ENCODE data around the gene ORAI1.
"Not testable (repeated sequence)": the region's sequence is repeated elsewhere in the genome, so short reads cannot be mapped to it uniquely, and the experiment has no call there.

The ORAI1 gene
- total RNA-seq, result 56.4 to 61.3 reads per million in 2 donors

DNA sequence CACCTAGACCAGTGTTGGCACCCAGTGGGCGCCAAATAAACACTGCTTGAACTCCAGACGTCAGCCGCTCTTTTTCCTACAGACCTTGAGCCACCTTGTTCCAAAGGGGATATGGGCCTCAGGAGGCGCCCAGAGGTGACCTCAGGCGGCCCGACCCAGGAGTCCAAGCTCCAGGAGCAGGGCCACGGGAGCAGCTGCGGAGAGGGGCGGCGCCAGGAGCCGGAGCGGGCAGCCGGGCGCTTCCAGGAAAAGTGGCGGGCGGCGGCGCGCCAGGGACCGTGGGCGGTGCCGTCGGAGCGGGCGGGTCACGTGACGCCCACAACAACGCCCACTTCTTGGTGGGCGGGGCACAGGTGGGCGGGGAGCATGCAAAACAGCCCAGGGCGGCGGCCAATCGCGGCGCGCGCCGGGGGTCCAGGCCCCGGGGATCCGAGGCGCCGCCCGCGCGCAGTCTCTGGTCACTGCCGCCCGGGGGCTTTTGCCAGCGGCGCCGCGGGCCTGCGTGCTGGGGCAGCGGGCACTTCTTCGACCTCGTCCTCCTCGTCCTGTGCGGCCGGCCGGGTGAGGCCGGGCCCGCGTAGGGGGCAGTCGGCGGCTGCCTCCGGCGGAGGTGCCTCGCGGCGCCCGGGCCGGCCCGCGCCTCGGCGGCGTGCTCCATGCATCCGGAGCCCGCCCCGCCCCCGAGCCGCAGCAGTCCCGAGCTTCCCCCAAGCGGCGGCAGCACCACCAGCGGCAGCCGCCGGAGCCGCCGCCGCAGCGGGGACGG, at the start of gene ORAI1:
ORAI1 (plus strand) TSS at position 444 of the 766 bp plus-strand sequence.
- DNase-seq, result peak; percentile 95

- DNase-seq, result no peak
Observed at GRCh38 chr12:121576851-121577391, 49.4 kb upstream of the ORAI1 start.

- no peak for DNase-seq
Observed at GRCh38 chr12:121577443-121578180, 48.7 kb upstream of the ORAI1 start.

DNA sequence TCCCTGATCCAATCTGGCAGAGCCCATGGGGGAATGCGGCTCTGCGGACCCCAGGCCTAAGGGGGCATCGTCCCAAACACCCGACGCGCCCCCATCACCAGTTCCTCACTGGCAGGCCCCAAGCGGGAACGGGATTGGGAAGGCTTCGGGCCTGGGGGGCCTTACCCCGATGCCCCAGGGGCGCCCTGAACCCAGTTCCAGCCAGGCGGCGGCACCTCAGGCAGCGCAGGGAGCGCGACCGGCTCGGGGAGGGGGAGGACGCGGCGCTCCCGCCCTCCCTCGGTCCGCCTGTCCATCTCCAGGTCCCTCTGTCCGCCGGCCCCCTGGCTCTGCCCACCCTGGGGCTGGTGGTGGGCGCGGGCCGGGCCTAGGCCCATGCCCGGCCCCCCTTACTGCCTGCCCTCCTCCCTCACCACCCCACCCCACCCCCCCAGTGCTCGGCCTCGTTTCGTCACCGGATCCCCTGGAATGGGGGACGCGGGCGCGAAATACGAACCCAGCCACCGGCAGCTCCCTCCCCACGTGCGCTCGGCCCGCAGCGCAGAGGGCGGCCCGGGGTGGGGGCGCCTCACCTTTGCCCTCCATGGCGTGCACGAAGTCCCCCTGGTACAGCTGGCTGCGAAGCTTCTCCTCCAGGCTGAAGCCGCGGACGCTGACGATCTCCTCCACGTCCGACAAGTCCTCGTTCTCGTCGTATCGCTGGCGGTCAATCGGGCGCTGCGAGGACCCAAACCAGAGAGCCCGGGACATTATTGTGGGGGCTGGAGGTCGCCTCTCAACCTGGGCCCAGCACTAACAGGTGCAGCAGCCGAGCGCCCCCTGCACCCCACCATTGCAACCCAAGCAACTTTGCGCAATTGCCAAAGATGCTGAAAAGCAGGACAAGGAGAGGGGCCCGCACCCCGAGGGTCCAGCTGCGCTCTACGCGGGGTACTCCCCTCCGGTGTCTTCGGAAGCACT, 47.8 kb upstream of the ORAI1 start:
- no peak for DNase-seq

- peak; percentile 32 for DNase-seq
Observed at GRCh38 chr12:121579190-121579791, 47.0 kb upstream of the ORAI1 start.

DNA sequence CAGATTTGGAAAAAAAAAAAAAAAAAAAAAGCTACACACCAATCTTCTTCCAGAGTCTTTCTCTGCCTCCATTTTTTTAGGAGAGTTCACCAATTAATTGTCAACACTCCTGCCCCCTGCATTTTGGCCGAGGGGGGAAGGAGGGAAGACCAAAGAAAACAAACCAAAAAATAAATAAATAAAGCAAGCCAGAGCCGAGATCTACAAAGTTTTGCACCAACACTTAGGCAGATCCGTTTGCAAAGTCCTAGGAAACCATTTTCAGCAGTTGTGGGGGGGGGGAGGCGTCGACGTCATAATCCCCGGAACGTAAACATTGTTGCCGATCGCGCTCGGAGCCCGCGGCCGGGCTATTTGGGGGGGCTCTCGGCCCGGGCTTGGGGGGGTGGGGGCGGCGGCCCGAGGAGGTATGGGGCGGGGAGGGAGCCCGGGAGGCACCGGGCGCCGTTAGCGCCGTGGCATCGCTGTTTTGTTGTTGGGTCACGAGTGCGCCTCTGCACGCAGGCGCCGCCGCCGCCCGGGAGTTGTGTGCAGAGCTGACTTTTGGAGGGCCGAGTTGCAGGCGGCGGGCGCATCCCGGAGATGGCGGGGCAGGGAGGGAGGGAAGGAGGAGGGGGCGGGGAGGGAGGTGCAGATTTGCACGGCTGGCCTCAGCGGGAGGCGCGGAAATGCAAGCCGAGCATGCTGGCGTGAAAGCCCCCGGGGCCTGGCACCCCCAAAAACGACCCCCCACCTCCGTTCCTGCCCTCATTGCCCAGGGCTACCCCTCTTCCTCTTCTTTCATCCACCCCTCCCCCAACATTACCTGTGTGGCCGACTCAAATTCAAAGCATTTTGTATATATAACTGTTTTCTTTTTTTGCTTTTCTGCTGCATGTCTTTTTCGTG, 46.1 kb upstream of the ORAI1 start:
- DNase-seq, result peak; percentile 71

DNA sequence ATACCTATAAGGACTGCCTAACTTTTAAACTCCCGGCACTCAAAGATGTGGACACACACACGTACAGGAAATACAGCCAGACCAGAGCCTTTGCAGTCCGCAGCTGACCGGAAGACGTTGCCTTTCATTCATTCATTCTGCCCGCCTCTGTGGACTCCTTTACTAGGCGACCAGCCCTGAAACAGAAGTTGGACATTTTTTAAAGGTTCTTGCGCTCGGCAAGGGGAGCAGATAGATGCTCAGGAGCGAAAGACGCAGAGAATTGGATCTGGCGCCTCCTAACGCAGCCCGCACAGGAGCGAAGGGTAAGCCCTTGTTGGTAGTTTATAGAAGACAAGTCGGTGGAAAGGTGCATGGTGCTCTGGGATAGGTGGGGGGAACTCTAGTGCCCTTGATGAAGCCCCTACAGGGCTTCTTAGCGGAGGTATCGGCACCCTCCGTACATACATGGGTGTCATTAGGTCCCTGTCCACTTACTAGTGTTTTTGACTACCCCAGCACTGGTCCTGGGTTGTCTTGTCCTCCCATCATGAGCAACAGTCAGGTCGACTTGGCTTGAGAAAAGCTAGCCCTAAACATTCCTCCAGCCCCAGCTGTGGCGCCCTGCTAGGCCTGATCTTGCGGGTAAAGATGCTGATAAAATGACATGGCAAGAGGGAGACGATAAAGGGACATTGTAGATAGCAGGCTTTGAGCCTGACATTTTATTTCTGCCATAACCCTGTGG, 45.2 kb upstream of the ORAI1 start, which contains the start of gene KDM2B:
KDM2B (minus strand) TSS at position 65 of the 727 bp plus-strand sequence. CDS start 112 bp downstream, outside the sequence.
- DNase-seq, result no peak

GRCh38 chr12:121581686-121582429, 44.5 kb upstream of the ORAI1 start:
- DNase-seq, result no peak

DNA sequence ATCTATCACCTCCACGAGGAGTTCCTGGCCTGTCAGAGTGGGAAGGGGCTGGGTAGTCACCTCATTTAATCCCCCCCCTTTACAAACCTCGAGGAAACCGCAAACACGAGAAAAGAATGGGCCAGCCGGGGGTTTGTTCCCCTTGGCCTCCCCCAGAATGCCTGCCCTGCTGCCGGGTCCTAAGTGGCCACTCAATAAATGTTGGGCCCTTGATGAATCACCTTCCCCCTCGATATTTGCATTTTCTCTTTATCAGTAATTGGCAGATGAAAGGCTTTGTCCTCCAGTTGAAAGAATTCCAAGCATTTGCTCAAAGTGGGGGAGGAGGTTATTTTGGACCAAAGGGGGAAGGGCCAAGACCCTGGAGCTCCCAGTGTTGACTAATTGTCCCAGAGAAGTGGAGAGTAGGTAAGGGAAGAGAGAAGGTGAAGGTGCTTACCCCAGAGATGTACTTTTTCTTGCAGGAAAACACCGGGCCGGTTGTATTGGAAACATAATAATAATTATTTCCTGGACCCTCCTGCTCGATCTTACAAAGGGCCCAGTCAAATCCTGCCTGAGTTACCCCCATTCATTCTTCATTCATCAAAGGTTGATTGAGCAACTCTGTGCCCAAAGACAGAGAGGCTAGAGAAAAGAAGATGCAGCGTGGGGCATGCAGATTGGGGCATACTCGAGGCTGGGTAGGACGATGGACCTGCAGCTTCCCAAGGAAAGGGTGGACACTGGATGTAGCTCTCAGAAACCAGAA, 43.6 kb upstream of the ORAI1 start:
- DNase-seq, result no peak

GRCh38 chr12:121583334-121583661, 43.0 kb upstream of the ORAI1 start:
- DNase-seq, result not testable (repeated sequence)

DNA sequence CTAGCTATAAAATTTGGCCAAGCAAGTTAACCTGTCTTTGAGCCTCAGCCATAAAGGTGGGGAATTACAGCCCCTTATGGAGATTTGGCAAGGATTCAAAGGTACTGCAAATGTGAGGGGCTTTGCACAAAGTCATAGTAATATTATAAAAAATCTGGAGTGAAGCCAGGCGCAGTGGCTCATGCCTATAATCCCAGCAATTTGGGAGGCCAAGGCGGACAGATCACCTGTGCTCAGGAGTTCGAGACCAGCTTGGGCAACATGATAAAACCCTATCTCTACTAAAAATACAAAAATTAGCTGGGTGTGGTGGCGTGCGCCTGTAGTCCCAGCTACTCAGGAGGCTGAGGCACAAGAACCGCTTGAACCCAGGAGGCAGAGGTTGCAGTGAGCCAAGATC, 41.4 kb upstream of the ORAI1 start:
- not testable (repeated sequence) for DNase-seq

DNA sequence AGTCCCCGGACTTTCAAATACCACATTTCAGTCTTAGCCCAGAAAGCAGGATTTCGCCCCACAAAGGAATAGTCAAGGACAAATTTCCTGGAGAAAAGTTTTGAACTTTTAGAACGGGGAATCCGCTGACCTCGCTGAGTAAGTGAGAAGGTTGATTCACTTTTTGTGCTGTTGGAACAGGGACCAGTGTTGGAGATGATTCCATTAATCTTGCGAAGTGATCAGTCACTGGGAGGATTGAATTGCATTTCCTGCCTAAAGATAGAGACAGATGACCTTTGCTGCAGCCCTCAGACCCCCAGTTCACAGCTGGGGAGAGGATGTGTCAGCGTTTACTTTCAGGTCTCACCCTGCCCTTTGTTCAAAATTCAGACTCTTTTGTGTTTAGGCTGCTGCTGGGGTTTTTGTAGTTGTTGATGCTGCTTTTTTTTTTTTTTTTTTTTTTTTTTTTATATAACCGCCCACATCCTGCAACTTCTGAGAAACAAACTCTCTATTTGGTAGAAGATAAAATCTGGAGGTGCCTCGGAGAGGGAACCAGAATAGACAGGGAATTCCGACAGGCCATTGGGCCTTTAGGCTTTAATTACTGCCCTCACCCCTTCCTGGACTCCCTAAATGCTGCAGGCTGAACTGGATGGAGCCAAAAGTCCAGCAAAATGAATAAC, 35.7 kb upstream of the ORAI1 start:
- no peak for DNase-seq

- no peak for DNase-seq
Observed at GRCh38 chr12:121592320-121592719, 34.0 kb upstream of the ORAI1 start.

- no peak for DNase-seq
Observed at GRCh38 chr12:121595520-121595919, 30.8 kb upstream of the ORAI1 start.

GRCh38 chr12:121596526-121596925, 29.8 kb upstream of the ORAI1 start:
- no peak for DNase-seq

DNA sequence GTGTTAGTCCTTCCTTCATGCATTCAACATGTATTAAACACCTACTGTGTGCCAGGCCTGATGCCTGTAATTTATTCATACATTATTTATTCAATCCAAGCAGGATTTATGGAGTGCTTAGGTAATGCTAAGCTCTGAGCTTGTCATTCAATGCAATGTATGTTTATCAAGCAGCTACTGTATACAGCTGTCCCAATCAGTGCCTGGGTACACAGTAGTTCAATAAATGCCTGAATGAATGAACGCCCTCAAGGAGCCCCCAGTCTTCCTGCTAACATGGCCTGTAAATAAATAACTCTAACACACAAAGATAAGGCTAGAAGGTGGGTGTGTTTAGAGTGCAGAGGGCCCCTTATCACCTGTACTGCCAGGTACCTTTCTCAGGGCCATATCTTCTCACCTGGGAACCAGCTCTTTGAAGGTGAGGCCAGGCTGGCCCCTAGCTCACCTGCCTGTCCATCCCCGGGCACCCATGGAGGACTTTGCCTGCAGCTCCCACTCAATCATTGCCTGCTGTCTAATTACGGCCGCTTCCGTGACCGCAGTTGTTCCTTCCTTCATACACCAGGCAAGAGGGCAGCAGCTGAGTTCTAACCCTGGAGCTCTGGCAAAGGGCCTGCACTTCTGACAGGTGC, 25.5 kb upstream of the ORAI1 start:
- no peak for DNase-seq

DNA sequence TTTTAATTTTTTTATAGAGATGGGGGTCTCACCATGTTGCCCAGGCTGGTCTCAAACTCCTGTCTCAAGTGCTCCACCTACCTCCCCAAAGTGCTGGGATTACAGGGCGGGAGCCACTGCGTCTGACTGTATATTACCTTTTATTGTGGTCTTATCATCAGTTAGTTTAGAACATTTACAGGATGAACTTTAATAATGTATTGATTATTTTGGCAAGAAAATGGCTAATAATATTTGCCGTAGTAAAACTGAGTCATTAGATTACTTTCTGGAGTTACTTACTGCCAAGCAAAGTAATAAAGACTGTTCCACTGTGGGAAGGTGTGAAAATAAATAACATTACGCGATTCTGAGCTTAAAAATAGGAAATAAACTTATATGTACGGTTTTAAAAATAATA, 23.6 kb upstream of the ORAI1 start:
- no peak for DNase-seq

DNA sequence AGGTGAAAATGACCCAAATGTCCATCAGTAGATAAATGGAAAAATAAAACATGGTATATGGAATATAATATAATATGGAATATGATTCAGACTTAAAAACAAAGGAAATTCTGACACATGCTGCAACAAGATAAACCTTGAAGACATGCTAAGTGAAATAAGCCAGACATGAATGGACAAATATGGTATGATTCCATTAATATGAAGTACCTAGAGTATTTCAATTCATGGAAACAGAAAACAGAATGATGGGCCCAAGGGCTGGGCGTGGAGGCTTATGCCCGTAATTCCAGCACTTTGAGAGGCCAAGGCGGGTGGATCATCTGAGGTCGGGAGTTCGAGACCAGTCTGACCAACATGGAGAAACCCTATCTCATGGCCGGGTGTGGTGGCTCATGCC, 22.7 kb upstream of the ORAI1 start:
- no peak for DNase-seq
